GM18502 (cell line): ENCODE data around the gene SMIM28.

ENCODE experiments used
- ATAC-seq: cut with Tn5 transposase; IDR thresholded peaks from one replicate; pipeline ENCODE4 v1.9.1; 2021; ENCODE audit warnings: mild to moderate bottlenecking; ENCODE audit not compliant: unreplicated experiment, poor library complexity

SMIM28 gene

DNA sequence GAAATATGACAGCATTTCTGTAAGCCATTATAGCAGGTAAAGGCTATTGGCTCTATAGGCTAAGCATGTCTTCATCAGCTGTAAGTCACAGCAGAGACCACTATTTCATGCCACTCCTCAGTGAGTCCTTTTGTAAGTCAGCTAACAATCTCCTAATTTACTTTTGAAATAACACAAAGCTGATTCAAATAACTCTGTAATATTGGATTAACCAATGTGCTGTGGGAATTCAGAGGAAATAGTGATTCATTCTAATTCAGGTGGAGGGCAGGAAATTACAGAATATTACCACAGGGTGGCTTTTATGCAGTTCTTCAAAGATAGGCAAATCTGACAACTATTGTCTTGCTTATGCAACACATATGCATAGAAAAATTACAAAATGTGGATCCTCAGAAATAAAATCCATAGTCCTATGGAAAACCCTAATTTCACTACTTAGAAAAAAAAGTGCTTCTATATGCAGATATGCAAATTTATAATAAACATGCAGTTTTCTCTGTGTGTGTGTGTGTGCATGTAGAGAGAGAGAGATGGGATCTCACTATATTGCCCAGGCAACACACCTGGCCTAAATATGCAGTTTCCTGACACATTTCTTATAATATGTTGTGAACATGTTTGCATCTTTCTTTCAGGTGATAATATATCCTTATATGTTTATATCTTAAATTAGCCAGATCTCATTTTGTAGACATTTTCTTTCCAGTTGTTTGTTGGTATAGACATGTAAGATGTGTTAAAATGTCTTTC lies 4.8 kb upstream of the SMIM28 start:
- ATAC-seq, result no peak

DNA sequence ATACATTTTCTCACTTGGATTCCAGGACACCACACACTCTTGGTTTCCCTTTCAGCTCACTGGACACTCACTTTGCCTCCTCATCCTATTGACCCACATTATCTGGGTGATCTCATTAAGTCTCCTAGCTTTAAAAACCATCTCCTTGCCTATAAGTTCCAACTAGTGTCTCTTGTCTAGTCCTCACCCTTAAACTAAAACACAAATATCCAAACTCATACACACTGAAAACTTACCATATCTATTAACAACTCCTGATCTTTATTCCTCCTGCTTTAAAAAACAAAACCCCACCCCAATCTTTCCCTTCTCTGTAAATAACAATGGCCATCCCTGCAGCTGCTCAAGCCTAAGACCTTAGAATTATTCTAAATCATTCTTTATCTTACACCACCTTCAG lies 3.5 kb upstream of the SMIM28 start:
- no peak for ATAC-seq

DNA sequence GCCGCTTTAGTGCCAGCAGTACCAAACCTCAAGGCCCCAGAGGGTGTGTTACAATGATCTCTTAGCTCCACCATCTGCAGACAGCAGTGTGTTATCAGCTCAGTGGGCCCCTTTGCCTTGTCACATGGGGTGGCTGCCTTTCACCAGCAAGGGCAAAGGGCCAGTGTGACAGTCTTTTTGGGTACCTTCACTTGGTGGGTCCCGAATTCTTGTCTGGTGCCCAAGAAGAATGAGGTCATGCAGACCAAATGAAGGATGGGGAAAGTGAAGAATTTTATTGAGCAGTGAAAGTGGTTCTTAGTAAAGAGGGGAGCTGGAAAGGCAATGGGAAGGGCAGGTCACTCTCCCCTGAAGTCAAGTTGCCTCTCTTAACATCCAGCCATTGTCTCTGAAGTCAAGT lies 2.9 kb upstream of the SMIM28 start:
- no peak for ATAC-seq

DNA sequence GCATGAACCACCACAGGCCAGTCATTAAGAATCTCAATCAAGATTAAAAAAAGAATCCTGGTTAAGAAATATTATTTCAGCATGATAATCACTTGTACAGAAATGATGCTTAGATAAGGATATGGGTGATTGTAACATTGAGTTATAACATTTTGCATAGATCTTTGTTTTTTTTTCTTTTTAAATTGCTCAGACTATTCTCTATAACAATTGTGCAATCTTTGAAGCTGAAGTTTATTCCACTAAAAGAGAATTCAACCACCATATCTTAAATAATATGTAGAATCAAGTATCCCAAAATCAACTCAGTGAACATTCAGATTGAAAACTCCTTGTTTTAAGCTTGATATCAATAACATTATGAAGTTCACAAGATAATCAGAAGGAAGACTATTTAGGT lies 663 bp upstream of the SMIM28 start:
- ATAC-seq, result no peak

DNA sequence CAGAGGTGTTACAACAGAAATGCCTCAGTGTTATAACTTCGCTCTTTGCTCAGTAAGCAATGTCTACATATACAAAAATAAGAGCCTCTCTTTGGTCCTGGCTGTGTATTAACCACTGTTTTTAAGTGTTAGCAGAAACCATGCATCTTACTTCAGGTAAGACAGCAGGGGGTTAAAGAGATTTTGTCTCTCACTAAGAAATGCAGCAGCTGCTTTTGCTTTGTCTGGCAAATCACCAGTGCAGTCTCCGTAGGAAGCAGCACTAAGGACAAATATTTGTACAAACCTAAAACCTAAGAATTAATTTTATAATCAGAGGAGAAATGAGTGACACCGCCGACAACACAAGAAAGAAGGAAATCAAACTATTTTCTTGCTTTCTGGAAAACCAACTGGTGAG lies 758 bp downstream of the SMIM28 start:
- no peak for ATAC-seq

DNA sequence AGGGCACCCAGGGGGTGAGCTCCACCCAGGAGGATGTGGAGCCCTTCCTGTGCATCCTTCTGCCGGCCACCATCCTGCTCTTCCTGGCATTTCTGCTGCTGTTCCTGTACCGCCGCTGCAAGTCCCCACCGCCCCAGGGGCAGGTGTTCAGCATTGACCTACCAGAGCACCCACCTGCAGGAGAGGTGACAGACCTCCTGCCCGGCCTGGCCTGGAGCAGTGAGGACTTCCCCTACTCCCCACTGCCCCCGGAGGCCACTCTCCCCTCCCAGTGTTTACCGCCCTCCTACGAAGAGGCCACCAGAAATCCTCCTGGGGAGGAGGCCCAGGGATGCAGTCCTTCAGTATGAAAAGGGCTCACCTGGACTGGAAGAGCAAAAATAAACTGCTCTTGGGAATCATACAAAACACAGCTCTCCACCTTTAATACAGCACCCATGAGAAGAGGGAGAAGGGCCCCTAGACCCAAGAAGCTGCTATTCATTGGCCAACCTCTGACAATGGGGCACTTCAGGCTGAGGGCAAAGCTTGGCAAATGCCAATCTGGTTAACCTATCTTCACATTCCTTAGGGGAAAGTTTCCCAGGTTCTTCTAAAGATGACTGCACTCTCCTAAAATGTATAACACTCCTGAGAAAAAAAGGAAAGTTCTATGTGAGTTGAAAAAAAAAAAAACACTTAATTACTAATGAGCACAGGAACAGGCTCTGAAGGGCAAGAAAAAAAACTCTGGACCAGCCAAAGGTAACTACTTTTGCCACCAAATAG lies 5.0 kb downstream of the SMIM28 start:
- ATAC-seq, result no peak

DNA sequence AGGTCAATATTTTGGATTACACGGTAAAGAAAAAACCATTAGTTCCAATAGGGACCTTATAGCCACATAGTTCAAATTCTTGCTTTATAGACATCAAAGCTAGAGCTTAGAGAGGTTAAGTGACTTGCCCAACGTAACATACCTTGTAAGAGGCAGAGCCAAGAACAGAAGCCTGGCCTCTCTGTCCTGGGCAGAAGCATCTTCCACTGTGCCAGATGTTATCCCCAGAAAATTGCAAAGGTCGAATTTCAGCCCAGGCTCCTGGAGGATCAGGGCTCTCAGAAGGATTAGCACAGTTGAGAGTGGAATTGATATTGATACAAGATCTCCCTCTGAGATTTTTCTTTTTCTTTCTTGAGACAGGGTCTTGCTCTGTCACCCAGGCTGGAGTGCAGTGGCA lies 6.1 kb downstream of the SMIM28 start:
- no peak for ATAC-seq

DNA sequence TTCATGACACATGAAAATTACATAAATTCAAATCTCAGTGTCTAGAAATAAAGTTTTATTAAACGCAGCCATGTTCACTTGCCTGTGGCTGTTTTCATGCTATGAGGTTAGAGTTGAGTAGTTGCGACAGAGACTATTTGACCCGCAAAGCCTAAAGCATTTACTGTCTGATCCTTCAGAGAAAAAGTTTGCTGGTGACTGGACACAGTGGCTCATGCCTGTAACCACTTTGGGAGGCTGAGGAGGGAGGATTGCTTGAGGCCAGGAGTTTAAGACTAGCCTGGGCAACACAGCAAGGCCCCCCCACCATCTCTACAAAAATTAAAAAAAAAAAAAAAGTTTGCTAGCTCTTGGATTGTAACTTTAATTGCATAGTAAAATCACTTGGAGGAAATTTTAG lies 9.2 kb downstream of the SMIM28 start:
- no peak for ATAC-seq

DNA sequence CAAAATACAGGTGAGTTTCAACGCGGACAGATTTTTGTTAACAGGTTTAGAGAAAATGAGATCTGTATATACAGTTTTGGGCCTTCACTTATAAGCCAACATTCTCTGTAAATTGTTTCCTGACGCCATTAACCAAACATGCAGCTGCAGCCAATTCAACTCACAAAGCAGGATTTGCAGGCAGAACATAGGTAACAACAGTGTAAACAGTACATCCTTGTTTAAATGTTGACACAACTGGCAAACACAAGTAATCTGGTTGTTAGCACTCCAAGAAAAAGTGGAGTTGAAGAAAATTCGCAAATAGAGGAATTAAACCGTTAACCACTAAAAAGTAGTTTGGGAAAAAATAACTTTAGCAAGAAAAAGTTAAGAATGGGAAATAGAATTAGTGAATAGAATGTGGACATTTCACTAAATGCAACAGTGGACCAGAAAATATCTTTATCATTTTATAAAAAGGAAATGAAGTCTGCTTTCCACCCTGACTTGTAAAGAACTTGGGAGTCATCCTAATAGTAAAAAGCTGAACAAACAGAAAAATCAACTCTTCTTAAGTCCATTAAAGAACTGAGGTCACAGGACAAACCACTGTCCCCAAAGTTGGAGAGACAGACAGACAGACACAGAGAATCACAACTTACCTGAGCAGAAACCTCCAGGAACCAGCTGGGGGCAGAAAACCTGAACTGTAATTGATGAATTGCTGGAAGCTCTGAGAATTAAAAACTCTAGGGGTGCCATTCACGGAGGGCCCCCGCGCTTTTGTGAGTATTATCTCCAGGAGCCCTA lies 10.1 kb downstream of the SMIM28 start:
- no peak for ATAC-seq

DNA sequence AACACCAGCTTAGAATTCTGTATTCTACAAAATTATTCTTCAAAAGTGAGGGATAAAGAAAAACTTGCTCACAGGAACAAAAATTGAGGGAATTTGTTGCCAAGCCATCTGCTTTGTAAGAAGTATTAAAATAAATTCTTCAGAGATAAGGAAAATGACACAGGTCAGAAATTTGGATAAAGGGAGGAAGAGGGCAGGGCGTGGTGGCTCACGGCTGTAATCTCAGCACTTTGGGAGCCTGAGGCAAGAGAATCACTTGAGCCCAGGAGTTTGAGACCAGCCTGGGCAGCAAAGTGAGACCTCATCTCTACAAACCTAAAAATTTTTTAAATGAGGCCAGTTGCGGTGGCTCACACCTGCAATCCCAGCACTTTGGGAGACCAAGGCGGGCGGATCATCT lies 11.8 kb downstream of the SMIM28 start:
- no peak for ATAC-seq

DNA sequence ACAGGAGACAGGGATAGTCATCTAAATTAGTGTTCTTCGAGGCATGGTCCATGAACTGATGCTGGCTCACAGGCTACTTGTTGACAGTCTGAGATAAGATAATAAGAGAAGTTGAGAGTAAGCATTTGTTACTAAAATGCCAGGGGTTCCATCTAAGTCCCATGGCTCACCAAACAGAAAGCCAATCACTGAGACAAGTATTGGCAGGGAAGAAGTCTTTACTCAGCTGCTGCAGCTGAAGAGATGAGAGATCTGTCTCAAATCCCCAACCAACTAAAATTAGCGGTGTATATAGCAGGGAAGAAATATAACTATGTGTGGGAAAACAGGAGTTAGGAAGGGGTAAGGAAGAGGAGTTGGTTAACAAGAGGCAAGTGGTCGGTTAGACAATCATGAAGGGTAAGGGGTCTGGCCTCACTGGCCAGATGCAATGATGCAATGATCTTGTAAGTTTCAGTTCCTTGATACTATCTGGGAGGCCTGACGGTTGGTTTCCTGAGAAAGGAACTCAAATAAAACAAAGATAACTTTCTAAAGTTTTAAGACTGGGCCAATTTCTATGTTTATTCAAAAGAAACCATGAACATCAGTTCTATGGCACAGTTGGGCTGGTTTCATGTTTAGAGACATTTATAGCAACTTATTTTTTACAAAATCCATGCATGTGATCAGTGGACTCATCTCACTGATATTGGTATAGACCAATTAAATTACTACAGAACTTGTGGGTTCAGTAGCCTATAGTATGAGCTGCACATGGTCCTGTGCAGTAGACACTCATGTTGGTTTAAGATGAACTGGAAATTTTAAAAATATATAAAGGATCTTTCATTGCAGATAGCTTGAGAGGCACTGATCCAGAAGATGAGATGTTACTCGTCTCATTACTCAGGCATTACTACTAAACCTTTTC lies 16.4 kb downstream of the SMIM28 start:
- no peak for ATAC-seq

DNA sequence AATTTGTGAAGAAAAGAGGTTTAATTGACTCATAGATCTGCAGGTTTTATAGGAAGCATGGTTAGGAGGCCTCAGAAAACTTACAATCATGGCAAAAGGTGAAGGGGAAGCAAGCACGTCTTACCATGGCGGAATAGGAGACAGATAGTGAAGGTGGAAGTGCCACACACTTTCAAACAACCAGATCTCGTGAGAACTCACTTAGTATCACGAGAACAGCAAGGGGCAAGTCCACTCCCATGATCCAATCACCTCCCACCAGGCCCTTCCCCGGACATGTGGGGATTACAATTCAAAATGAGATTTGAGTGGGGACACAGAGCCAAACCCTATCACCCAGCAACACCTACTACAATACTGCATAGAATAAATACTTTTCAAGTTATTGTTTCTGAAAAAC lies 19.0 kb downstream of the SMIM28 start:
- no peak for ATAC-seq

DNA sequence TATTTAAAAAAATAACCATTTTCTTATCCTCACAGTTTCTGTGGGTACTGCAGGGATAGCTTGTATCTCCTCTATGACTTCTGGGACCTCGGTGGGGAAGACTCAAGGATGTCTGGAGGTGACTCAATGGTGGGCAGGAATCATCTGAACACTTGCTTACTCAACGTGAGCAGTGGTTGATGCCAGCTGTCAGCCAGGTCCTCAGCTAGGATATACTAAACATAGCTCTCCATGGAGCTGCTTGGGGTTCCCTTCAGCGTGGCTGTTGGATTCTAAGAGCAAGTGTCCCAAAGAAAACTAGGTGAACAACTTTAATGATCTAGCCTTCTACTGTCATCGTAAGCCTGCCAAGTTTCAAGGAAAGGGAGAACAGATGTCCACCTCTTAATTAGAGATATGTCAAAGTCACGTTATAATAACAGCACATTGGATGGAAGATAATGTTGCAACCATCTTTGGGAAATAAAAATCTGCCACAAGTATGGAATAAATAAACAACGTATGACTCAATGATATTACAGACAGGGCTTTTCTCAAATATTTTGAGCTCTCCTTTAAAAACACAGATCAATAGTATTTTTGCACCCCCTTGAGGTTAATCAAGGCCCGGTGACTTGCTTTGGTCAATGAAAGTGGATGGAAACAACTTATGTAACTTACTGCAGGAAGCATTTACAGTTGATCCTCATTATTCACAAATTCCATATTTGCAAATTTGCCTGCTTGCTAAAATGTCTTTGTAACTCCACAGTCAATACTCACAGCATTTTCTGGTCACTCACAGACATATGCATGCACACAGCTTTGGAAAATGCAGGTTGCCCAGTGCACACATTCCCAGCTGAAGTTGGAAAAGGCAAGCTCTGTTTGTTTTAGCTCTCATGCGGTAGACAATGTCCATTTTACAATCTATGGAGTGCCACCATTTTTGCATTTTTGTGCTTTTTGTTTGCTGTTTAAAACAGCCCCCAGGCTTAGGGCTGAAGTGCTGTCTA lies 19.7 kb downstream of the SMIM28 start:
- ATAC-seq, result no peak

DNA sequence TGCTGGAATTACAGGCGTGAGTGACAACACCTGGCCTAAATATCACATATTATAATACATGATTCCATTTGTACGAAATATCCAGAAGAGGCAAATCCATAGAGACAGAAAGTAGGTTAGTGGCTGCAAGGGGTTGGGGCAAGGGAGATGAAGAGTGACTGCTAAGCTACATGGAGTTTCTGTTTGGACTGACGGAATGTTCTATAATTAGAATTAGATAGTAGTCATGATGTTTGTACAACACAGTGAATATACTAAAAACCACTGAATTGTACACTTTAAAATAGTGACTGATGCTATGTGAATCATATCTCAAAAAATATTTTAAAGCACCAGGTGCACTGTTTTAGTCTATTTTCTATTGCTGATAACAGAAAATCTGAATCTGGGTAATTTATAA lies 22.6 kb downstream of the SMIM28 start:
- ATAC-seq, result no peak

DNA sequence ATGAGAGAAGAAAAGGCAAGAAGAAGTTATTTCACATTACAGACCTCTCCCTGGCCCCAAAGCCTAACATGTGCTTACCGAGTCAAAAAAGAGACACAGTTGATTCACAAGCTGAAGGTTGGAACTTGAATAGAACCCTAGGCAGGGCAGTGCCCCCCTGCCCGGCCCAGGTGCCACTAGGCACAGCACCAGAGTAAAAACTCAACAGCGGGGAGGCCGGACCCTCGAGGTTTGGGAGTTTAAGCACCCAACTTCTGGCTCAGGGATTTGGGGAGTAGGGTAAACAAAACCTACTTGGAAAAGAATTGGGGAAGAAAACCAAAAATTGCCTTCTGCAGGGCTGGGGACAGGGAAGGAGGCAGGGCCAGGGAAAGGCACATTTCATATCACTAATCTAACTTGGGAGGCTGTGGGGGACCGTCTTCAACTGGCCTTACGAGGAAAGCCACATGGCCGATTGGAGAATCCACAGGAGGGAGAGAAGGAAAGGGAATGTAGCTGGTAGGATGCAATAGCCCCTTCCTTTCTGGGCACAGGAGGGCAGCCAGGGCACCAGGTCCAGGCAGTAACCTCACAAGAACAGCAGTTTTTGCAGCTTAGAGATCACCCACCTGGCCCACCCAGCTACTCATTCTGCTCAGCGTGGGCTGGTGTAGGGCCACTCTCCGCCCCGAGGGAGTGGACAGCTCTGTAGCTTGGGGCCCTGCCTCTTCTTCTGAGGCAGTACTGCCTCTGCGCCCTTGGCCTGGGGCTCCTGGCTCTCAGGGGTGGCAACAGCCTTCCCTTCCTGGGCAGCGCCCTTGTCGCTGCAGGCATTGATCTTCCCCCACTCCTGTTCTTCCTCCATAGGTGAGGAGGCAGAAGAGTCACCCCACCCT lies 24.5 kb downstream of the SMIM28 start:
- ATAC-seq, result no peak

DNA sequence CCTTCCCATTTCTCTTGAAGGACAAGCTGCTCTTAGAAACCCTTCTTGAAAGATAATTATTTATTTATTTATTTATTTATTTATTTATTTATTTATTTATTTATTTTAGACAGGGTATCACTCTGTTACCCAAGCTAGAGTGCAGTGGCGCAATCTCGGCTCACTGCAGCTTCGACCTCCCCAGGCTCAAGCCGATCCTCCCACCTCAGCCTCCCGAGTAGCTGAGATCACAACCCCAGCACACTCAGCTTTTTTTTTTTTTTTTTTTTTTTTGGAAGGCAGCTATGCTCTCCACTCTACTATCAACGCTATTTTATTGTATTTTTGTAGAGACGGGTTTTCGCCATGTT lies 25.1 kb downstream of the SMIM28 start:
- ATAC-seq, result no peak

DNA sequence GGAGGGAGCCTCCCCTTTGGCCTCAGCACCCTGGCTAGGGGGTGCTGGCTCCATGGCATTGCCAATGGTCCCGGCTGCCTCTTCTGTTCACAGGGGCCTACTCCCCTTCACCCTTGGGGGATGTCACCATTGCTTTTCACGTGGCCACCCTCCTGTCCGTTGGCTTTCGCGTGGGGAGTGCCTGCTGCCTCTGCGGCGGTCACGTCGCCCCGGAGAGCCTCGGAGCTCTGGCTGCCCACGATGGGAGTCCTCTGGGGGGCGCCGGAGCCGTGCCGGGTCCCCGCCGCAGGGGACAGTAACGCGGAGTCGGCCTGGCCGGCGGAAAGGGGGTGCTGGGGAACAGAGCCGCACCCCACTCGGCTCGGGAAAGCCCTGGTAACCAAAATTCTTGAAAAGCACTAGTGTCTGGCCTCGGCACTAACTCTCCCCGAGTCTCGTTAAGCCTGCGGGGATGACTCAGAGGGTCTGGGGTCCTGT lies 25.7 kb downstream of the SMIM28 start:
- ATAC-seq, result peak; percentile 22
